Measurements from ENCODE around the gene BNC2.

- no peak for TF ChIP-seq CTCF (conservative IDR thresholded peaks at IDR 0.05; ENCODE audit: low read depth, low read length)
- no peak for TF ChIP-seq EZH2phosphoT487 (IDR thresholded peaks at IDR 0.05; ENCODE audit: borderline replicate concordance, low read length)
- TF ChIP-seq EZH2 (IDR thresholded peaks at IDR 0.05; ENCODE audit: low read length, unreplicated experiment) = no peak
Measured at GRCh38 chr9:16745359-16745758, 125.1 kb downstream of the BNC2 start.
